AG08395 (cell line): Measurements from ENCODE around the gene LAPTM4A.
"Not testable (repeated sequence)": the region's sequence is repeated elsewhere in the genome, so short reads cannot be mapped to it uniquely, and the experiment has no call there.

Experiments used
- DNase-seq: peaks from one replicate; pipeline ENCODE4 v3.0.0; 2012; ENCODE audit warnings: mixed read lengths, low spot score

The LAPTM4A gene

DNA sequence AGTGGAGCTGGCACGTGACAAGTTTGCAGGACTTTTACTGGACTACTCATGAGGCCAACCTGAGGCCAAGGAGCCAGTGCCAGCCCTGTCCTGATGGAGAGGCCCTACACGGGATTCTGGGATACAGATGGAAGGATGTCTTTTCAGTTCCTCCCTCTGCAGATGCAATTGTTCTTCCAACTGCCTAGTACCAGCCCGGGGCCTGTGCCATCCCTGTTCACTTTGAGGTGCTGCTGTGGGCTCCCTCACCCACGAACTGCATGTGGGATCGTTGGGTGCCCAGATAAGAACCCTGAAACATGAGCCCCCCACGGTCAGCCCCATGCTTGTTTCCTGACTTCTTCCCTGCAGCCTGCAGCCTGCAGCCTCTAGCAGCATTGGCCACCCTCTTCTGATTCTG lies 25.3 kb upstream of the LAPTM4A start:
- no peak for DNase-seq

DNA sequence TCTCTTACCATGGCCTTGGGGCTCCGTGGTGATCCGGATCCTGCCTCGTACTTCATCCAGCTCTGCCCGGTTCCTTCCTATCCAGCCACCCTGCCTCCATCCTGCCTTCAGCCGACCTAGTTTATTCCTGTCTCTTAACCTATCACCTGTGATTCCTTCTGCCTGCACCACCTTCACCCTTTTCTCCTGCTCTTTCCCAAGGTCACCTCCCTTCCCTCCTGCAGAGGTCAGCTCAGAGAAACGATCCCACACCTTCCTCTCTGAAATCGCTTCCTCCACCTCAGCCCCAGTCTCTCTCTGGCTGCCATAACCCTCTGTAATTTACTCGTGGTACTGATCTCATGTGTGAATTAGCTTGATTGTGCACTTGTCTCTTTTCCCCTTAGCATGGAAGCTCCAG lies 23.5 kb upstream of the LAPTM4A start:
- DNase-seq, result no peak

DNA sequence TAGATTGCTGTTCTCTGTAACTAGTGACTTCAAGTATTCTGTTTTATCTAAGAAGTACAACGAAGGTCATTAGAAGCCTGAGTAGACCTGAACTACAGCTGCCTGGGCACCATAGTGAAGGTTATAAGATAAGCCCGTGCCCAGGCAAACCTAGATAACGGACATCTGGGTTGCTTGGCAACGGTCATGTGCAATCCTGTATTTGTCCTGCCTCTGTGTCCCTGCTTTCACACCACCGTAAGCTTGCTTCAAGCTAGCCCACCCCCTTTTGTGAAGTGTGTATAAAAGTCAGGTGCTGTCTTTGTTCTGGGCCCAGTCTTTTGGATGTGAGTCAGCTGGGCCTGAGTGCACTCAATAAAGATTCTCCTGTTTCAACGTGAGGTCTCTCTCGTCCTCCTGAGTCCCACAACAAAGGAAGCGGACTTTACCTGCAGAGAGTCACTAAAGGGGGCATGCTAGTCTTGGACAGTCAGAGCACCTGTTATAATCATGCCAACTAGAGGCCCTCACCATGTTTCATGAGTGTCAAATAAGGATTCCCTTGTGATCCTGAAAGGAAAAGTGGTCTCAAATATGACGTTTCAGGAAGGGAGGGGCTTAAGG lies 22.7 kb upstream of the LAPTM4A start:
- DNase-seq, result not testable (repeated sequence)

DNA sequence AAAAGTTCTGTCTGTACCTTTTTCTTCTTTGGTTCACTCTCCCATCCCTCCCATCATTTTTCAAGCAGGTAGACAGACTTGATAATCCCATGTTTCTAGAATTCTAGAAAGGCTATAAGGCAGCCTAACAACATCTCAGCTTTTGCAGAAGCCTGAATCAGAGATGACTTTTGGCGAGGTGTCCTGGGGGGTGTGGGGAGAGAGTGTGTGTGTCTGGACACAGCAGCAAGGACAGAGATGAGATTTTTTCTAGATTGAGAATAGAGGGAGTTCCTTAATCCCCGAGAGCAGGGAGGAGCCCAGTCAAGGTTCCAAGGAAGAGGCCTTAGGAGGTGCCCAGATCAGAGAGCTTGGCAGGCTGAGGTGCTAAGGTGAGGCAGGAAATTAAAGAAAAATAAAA lies 22.0 kb upstream of the LAPTM4A start:
- DNase-seq, result no peak

DNA sequence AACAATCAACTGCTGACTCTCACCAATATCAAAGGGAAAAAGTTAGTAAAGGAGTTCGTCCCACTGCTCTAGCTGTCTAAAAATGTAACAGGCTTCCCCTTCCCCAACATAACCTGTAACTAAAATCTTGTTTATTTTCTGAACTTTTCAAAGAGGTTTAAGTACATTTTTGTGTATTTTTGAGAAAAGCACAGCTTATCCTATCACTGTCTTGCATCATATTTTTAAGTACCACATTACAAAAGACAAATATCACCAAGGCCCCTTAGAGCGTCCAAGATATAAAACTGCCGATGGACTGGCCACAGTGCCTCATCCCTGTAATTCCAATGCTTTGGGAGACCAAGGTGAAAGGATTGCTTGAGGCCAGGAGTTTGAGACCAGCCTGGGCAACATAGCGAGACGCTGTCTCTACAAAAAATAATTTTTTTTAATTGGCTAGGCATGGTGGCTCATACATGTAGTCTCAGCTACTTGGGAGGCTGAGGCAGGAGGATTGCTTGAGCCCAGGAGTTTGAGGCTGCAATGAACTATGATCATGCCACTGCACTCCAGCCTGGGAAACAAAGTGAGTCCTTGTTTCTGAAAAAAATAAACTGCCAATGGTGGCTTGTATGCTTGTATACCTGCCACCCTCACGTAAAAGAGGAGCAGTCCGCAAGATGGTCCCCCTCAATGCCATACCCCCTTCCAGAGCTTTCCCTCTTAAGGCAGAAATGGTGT lies 21.2 kb upstream of the LAPTM4A start:
- no peak for DNase-seq

DNA sequence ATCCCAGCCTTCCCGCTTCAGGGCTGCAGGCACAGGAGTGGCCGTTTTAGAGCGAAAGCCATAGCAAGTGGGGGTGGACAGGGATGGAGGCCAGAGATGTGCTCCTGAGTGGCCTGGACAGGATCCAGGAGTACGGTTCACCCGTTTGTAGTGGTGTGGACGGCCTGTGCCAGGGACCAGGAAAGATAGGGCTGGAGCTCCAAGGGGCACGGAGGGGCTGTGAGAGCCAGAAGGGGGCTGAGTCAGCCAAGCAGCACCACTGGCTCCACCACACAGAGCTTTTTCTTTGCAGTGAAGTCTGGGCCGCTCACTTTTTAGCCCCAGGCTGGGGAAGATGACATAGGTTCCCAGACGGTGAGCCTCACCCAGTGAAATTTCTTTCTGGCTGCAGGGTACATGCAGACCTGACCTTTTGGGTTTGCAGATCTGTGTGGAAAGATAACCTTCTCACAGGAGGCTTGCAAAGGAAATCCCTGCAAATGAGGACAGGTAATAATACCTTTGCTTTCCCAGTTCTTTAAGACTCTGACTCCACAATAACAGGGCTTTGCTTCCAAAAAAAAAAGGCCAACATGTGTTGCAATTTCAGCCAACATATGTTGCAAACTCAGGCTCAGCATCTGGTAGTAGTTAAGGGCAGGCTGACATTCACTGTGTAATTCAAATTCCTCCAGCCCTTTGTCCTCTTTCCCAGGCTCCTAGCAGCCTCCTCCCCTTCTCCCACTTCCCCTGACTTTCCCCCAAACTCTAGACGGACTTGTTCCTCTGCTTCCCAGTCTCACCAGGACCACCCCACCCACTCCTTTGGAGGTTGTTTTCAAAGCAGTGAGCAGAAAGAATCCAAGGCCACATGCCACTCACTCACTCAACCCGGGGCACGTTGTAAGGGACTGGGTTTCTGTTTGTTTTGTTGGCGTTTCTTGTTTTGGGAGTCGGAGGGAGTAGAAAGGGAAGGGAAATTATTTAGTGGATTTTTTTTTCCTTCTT lies 20.3 kb upstream of the LAPTM4A start:
- DNase-seq, result peak; percentile 90

DNA sequence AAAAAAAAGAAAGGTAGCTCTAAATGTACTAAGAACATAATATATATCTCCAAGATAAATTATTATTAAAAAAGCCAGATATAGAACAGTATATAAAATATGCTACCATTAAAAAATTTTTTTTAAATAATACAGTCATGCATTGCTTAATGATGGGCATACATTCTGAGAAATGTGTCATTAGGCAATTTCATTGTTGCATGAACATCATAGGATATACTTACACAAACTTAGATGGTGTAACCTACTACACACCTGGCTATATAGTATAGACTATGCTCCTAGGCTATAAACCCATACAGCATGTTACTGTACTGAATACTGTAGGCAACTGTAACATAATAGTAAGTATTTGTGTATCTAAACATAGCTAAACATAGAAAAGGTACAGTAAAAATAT lies 18.3 kb upstream of the LAPTM4A start:
- DNase-seq, result no peak

DNA sequence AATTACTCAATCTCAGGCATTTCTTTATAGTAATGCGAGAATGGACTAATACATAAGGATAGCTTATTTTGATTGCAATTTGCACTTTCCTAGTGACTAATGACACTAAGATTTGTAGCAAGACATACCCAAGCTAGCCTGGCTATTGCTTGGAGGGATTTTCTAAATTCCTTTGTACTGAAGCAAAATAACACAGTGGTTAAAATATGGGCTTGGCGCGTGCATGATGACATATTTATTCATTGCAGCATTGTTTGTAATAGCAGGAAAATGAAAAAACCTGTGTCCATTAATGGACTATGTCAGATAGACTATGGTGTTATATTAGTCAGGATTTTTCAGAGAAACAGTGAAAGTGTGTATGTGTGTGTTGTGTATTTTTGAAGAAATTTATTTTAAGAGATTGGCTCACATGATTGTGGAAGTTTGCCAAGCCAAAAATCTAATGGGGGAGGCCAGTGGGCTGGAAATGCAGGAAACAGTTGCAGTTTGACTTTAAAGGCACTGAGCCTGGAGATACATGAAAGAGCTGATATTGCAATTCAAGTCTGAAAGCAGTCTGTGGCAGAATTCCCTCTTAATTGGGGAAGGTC lies 16.7 kb upstream of the LAPTM4A start:
- peak; percentile 84 for DNase-seq

DNA sequence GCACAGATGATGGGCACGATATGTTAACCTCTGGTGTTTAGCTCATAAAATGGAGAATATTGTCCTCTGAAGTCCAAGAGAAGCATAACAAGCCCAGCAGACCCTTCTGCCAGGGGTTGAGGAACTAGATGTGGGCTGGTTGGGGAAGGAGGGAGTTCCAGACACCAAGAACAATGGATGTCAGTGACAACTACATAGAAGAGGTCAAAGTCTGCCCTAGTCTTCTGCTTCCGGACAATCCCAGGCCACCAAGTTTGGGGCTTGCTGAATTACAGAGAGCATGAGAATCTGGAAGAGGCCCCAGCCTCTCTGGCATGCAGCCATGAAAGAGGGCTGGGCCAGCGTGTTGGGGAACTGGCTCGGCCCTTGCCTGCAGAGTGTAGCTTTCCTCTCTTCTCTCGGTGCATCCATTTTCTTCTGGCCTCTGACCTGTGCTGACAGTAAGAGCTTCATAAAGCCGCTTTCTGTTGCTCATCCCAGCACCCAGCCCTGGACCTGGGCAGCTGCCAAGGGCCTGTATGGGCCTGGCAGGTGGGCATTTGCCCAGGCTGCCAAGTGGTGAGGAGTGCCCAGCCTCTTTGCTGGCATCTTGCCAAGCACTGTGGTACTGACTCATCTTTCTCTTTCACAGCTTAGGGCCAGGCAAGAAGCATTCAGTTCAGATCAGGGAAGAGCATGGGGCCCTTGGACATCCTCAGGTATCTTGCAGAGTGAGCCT lies 14.6 kb upstream of the LAPTM4A start:
- DNase-seq, result peak; percentile 37

DNA sequence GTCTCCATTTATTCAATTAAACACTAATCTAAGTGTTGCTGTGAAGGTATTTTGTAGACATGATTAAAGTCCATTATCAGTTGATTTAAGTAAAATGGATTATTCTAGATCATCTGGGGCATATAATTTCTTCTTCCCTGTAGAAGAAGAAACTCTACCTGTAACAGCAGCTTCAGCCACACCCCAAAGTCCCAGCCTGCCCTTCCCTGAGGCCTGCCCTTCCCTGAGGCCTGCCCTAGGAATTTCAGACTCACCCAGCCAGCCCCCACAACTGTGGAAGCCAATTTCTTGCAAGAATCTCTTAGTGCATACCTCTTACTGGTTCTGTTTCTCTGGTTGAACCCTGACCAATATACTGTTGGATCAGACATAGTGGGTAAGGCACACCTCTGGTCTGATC lies 13.4 kb upstream of the LAPTM4A start:
- DNase-seq, result no peak

DNA sequence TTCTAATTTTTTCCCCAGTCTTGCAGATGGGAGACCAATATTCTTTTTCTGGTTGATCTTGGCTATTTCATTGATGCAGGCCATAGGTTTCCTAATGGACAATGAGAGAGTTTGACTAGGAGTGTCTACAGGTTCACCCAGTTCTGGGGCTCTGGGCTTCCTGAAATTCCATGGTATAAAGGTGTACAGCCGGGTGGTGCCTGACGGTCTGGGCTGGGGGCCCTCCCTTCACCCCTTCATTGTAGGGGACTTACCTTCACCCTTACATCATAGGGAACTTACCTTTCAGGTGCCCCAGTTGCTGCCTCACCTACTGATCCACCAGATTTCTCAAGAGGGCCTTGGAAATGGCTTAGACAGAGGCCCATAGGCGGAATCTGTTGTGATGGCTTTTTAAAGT lies 13.0 kb upstream of the LAPTM4A start:
- DNase-seq, result no peak

DNA sequence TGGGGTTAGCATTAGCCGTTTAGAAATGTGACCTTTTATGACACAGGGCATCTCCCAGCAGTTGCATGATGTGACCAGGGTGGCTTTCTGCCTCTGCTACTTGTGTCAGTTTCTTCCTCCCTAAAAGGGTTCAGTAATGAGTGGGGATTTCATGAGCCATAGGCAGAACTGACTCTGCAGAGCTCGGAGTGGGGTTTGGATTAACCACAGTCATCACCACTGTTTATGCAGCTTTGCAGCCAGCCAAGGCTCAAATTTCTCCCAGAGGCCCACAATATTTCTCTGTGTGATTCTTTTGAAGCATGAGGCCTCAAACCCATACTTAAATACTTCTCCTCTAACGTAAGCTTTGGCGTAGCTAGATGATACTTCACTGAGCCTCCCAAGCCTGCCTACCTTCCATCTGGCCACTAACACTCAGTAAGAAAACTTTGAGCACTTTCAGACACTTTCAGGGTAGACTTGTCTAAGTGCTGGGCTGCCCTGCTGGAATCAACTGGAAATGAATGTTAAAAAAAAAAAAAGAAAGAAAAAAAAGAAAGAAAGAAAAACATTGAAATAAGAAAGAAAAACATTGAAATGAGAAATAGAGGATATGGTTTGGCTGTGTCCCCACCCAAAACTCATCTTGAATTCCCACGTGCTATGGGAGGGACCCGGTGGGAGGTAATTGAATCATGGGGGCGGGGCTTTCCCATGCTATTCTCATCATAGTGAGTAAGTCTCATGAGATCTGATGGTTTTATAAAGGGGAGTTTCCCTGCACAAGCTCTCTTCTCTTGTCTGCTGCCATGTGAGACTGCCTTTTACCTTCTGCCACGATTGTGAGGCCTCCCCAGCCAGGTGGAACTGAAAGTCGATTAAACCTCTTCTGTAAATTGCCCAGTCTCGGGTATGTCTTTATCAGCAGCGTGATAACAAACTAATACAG lies 11.5 kb upstream of the LAPTM4A start:
- peak; percentile 22 for DNase-seq

DNA sequence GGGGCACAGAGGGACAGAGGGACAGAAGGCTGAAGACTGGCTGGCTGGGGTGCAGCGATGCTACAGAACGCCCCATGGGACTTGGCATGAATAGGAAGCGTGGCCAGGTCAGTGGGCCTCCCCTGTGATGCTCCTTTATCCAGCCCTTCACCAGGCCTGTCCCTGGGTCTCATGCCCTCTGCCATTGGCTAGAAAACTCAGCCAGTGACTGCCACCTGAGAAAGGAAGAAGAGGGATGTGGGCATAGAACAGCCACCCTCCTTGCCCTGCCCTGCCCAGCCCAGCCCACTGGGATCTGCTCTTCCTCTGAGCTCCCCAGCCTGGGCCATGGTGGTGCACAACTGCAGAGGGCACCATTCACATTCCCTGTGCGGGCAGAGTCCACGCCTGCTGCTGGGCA lies 10.5 kb upstream of the LAPTM4A start:
- no peak for DNase-seq

DNA sequence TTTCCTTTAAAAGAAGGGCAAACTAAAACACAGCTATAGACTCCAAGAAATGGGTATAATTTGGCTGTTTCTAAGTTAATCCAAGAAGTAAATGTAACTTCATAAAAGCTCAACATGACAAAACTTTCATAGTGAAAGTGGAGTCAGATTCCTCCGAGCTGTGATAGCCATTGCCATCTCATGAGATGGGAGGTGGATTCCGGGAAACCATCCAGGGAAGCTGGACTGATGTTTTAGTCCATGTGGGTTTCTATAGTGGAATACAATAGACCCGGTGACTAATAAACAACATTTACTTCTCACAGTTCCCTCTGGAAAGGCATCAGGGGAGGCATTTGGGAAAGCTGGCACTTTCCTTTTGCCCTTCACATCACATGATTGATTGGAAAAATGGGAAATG lies 10.0 kb upstream of the LAPTM4A start:
- DNase-seq, result peak; percentile 71

DNA sequence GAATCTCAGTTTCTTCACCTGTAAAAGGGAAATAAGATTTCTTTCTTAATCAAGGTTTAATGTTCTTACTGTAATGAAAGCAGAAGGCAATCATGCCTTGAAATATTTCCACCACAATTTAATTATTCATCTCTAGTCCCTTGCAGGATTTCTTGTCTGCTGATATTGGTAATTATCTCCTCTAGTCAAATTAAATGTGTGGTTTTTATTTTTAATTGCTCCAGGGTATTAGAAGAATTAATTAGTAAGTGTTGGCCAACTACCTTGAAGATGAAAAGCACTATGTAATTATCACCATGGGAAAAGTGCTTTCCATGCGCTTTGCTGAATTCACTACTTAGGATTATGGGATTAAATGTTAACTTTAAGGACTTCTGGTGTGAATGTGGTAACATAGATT lies 8.7 kb upstream of the LAPTM4A start:
- DNase-seq, result no peak

DNA sequence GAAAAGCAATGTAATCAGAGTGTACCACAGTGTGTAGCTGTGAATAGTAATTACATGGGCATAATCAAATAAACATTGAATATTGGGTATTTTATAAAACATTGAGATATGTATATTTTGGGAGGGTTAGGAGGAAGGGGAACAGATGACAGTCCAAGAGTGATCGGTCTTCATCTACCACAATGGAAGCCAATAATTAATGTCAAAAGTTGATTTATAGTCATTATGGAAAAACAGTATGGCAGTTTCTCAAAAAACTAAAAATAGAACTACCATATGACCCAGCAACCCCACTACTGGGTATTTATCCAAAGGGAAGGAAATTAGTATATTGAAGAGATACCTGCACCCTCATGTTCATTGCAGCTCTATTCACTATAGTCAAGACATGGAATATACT lies 5.8 kb upstream of the LAPTM4A start:
- DNase-seq, result no peak

DNA sequence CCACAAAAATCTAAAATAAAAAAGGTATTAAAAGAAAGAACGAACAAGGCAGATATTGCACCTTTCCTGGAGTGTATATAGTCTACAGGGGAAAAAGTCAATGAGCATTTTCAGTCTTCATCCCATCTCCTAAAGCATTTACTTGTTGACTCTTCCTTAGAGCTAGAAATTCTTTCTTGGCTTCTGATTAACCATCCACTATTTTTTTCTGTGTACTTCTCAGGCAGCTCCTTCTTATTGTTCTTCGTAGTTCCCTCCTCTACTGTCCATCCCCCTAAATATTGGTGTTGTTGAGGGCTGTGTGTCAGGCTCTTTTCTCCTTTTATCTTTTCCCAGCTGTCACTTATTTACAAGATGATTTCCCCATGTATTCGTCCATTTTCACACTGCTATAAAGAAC lies 3.5 kb upstream of the LAPTM4A start:
- DNase-seq, result no peak

DNA sequence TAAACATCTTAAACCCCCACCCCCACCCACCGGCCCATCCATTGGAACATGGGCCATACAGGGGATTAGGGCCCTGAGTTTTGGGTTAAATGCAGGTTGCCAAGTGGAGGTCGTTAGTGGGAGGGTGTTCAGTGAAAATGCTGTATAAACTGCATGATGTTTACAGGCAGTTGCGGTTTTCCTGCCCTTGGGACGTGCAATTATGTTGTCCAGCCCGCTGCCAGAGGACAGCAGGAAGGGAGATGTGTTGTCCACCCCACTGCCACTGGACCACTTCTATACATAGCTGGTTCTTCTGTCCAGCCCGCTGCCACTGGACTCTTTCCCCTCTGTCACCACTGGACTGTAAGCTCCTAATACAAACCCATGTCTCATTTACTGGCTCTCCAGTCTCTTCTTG lies 2.7 kb upstream of the LAPTM4A start:
- no peak for DNase-seq

DNA sequence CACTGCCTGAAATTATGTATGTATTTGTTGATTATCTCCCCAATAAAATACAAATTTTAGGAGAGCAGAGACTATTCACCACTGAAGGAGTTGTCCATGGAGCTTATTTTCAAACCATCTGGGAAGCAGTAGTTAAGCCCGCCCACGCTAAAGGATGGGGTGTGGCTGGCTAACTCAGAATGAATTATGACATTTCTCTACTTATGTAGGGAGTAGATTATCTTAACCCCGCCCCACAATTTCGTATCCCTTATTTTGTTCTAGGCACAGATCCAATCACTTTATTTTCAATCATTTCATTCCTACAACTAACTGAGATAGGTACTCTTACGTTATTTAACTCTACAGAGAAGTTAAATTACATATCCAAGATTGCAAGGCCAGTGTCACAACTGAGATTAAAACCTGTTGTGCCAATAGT lies 1.4 kb upstream of the LAPTM4A start:
- peak; percentile 63 for DNase-seq

DNA sequence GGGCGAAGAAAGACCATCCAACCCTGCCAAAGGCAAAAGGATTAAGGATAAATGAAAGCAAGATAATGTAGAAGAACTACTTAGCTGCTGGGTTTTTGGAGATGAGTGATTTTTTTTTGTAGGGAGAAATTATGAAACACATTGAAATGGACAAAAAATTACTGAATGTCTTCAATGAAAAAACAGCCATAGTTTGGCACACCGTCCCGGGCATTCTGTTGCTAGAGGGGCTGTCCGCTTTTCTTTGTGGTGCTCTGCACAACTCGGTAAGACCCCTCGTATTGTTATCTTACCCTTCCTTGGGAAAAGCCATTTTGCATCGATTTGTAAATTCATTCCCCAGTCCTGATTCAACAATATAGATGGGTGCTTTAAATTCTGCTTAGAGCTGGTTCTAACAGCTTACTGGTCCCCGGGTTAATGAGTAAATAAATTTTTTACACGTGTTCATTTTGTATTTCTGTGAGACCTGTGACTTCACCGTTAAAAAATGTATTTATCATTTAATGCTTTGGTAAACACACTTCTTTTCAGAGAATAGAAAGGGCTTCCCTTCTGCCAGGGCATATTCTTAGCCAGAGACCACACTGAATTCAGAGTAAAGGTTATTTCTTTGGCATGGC lies 912 bp upstream of the LAPTM4A start:
- no peak for DNase-seq
